Endometrial microvascular endothelial cells (primary cell): Measurements from ENCODE around the gene ERG. TPM values are rescaled to one million over a fixed set of nuclear protein-coding genes. Genes with fewer than 3 reads are reported as not detected.

Source experiments
- total RNA-seq: library from RNA; depleted of rRNA; stranded (reverse); fragments of >200 nt; gene quantifications from one replicate; pipeline ENCODE4 v1.2.3, GENCODE V29; 2015; ENCODE audit errors: inconsistent ontology term

The ERG gene
- total RNA-seq, 1 donor from 2014 or later: 62.1 TPM

Other genes with a start within 250 kb of the ERG start
- 0.56 TPM for gene KCNJ15, start 241.5 kb downstream of the ERG start, total RNA-seq